ENCODE results near the gene TREX2. TPM values are rescaled to one million over a fixed set of nuclear protein-coding genes. Genes with fewer than 3 reads are reported as not detected.

Gene TREX2
- polyA plus RNA-seq, 1 donor from 2014 or later = not detected

DNA sequence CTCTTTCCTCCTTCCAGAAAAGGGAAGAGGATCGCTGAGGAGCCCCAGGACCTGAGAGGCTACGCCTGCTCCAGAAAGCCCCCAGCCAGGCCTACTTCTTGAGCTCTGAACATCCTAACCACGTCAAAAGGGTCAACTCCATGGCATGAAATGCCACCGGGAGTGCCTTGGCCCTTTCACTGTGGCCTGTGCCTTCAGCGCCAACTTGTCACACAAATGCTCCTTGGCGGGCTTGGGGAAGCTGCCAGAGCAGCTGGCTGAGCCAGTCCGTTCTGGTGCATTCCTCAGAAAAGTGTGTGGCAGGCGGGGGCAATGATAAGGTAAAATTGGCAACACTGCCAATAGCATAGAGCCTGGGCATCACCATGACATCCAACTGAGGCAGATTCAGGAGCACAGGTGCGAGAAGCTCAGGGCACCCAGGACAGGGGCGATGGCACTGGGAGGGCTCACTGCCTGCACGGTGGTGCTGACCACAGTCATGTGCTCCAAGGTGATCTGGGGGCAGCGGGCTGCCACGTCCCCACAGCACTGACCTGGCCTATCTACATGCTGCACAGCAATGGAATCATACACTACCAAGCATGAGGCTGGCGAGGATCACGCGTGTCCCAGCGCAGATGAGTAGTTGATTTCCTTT lies 12.1 kb upstream of the TREX2 start:
- H3K79me2 ChIP-seq (replicated peaks; ENCODE audit: insufficient read depth, low read length) = no peaks in the 10 kb centered on the region
- H3K36me3 ChIP-seq (ENCODE audit: insufficient read depth, low read length) = no peaks in the 10 kb centered on the region
- H3K4me3 ChIP-seq (ENCODE audit: low read length) = no peak overlapping the region
- no peaks in the 10 kb centered on the region for H3F3A ChIP-seq (ENCODE audit: insufficient read depth, low read length, poor library complexity, severe bottlenecking)
- no peaks in the 10 kb centered on the region for H3K27me3 ChIP-seq (ENCODE audit: insufficient read depth, low read depth, low read length)
- no peaks in the 10 kb centered on the region for H3K9me3 ChIP-seq (ENCODE audit: low read length)
- no peak overlapping the region for H3K27ac ChIP-seq (ENCODE audit: low read length)
- H4K20me1 ChIP-seq (ENCODE audit: insufficient read depth) = no peaks in the 10 kb centered on the region
- H3K9me2 ChIP-seq (ENCODE audit: insufficient read depth, low read length) = no peaks in the 10 kb centered on the region
- no peak overlapping the region for H3K4me2 ChIP-seq (ENCODE audit: low read length)
- no peak overlapping the region for H3K9ac ChIP-seq (ENCODE audit: low read length)
- TF ChIP-seq RAD21 (conservative IDR thresholded peaks at IDR 0.05) = no peak
- TF ChIP-seq, protein P1, sequence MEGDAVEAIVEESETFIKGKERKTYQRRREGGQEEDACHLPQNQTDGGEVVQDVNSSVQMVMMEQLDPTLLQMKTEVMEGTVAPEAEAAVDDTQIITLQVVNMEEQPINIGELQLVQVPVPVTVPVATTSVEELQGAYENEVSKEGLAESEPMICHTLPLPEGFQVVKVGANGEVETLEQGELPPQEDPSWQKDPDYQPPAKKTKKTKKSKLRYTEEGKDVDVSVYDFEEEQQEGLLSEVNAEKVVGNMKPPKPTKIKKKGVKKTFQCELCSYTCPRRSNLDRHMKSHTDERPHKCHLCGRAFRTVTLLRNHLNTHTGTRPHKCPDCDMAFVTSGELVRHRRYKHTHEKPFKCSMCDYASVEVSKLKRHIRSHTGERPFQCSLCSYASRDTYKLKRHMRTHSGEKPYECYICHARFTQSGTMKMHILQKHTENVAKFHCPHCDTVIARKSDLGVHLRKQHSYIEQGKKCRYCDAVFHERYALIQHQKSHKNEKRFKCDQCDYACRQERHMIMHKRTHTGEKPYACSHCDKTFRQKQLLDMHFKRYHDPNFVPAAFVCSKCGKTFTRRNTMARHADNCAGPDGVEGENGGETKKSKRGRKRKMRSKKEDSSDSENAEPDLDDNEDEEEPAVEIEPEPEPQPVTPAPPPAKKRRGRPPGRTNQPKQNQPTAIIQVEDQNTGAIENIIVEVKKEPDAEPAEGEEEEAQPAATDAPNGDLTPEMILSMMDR (IDR thresholded peaks at IDR 0.05; ENCODE audit: poor library complexity, severe bottlenecking) = no peak
- TF ChIP-seq, protein P2, sequence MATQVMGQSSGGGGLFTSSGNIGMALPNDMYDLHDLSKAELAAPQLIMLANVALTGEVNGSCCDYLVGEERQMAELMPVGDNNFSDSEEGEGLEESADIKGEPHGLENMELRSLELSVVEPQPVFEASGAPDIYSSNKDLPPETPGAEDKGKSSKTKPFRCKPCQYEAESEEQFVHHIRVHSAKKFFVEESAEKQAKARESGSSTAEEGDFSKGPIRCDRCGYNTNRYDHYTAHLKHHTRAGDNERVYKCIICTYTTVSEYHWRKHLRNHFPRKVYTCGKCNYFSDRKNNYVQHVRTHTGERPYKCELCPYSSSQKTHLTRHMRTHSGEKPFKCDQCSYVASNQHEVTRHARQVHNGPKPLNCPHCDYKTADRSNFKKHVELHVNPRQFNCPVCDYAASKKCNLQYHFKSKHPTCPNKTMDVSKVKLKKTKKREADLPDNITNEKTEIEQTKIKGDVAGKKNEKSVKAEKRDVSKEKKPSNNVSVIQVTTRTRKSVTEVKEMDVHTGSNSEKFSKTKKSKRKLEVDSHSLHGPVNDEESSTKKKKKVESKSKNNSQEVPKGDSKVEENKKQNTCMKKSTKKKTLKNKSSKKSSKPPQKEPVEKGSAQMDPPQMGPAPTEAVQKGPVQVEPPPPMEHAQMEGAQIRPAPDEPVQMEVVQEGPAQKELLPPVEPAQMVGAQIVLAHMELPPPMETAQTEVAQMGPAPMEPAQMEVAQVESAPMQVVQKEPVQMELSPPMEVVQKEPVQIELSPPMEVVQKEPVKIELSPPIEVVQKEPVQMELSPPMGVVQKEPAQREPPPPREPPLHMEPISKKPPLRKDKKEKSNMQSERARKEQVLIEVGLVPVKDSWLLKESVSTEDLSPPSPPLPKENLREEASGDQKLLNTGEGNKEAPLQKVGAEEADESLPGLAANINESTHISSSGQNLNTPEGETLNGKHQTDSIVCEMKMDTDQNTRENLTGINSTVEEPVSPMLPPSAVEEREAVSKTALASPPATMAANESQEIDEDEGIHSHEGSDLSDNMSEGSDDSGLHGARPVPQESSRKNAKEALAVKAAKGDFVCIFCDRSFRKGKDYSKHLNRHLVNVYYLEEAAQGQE (IDR thresholded peaks at IDR 0.05; ENCODE audit: borderline replicate concordance) = no peak
- no peak for TF ChIP-seq EZH2 (IDR thresholded peaks at IDR 0.05; ENCODE audit: borderline replicate concordance, insufficient read depth, low read length, poor library complexity, severe bottlenecking)
- TF ChIP-seq EP300 (conservative IDR thresholded peaks at IDR 0.05; ENCODE audit: poor library complexity, severe bottlenecking) = no peak
- no peak for TF ChIP-seq MXI1 (conservative IDR thresholded peaks at IDR 0.05; ENCODE audit: poor library complexity, severe bottlenecking)
- TF ChIP-seq POLR2AphosphoS5 (IDR thresholded peaks at IDR 0.05) = no peak
- TF ChIP-seq TAF1 (IDR thresholded peaks at IDR 0.05; ENCODE audit: low read depth) = no peak
- no peak for TF ChIP-seq SMC3 (conservative IDR thresholded peaks at IDR 0.05; ENCODE audit: poor library complexity)
- H2AFZ ChIP-seq (ENCODE audit: low read depth, low read length) = no peak overlapping the region

DNA sequence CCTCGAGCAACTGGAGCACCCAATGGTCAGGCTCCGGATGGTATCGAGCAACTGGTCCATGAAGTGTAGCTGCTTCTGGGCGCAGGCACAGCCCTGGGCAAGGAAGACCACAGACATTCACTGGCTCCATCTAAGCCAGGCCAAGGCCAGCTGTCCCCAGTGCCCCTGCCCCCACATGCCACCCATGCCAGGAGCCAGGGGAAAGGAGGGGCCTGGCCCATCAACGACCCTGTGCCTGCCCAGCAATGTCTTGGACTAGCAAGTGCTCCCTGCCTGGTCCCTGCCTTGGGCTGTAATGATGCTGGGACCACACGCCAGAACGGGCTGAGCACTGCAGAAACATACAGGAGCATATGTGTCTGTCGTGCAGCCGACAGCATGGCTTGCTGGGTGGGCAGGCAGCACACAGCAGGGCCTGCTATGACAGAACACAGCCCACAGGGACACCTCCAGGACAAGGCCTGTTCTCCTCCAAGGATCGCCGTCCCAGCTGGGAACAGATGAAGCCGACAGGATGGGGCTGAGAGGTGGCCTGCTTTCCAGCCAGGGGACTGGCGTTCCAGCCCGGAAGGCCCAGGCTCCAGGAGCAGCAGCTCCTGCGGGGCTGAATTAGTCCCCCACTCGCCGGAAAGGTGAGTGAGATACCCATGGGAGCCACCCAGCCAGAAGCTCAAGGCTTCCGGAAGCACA lies 11.4 kb upstream of the TREX2 start:
- Histone ChIP-seq H3K27ac (ENCODE audit: low read length) (no peak overlapping the region), H3K27me3 (ENCODE audit: insufficient read depth, low read depth, low read length) (no peaks in the 10 kb centered on the region)
- TF ChIP-seq, protein P2 (IDR thresholded peaks at IDR 0.05; ENCODE audit: borderline replicate concordance) = no peak
- TF ChIP-seq POLR2AphosphoS5 (IDR thresholded peaks at IDR 0.05) = no peak
- no peak for TF ChIP-seq SMC3 (conservative IDR thresholded peaks at IDR 0.05; ENCODE audit: poor library complexity)
- TF ChIP-seq MXI1 (conservative IDR thresholded peaks at IDR 0.05; ENCODE audit: poor library complexity, severe bottlenecking) = no peak
- TF ChIP-seq EP300 (conservative IDR thresholded peaks at IDR 0.05; ENCODE audit: poor library complexity, severe bottlenecking) = no peak
- TF ChIP-seq TAF1 (IDR thresholded peaks at IDR 0.05; ENCODE audit: low read depth) = no peak
- TF ChIP-seq EZH2 (IDR thresholded peaks at IDR 0.05; ENCODE audit: borderline replicate concordance, insufficient read depth, low read length, poor library complexity, severe bottlenecking) = no peak
- no peak for TF ChIP-seq RAD21 (conservative IDR thresholded peaks at IDR 0.05)
- TF ChIP-seq, protein P1 (IDR thresholded peaks at IDR 0.05; ENCODE audit: poor library complexity, severe bottlenecking) = no peak

More for the DNA sequence above, 11.4 kb upstream of the TREX2 start:
- Histone ChIP-seq H3K9ac (ENCODE audit: low read length) (no peak overlapping the region), H3K79me2 (replicated peaks; ENCODE audit: insufficient read depth, low read length) (no peaks in the 10 kb centered on the region), H3K36me3 (ENCODE audit: insufficient read depth, low read length) (no peaks in the 10 kb centered on the region), H3K9me2 (ENCODE audit: insufficient read depth, low read length) (no peaks in the 10 kb centered on the region), H3K9me3 (ENCODE audit: low read length) (no peaks in the 10 kb centered on the region), H3K4me2 (ENCODE audit: low read length) (no peak overlapping the region), H3F3A (ENCODE audit: insufficient read depth, low read length, poor library complexity, severe bottlenecking) (no peaks in the 10 kb centered on the region), H4K20me1 (ENCODE audit: insufficient read depth) (no peaks in the 10 kb centered on the region), H3K4me3 (ENCODE audit: low read length) (no peak overlapping the region), H2AFZ (ENCODE audit: low read depth, low read length) (no peak overlapping the region)
